Motor neuron (in vitro differentiated cells): Measurements from ENCODE around the gene PKN1. TPM values are rescaled to one million over a fixed set of nuclear protein-coding genes. Genes with fewer than 3 reads are reported as not detected.
A peak's percentile ranks its signal among the peaks of the same experiment; 100 is the strongest.
"Not testable (repeated sequence)": the region's sequence is repeated elsewhere in the genome, so short reads cannot be mapped to it uniquely, and the experiment has no call there.

Source experiments
- ATAC-seq, 8 experiments: fragments of 200-7000 bp; cut with Tn5 transposase; replicated peaks in 6 of 8; 2 replicates each; pipeline ENCODE4 v1.8.0; 2021; ENCODE audit warnings: mild to moderate bottlenecking in 8 of 8, moderate library complexity in 8 of 8
- H3K27ac ChIP-seq, 2 donors: fragments of 250-450 bp; sonication (Bioruptor Pico); 2 replicates each; pipeline ENCODE4 v1.9.0; 2021; ENCODE audit warnings: antibody characterized with exemption in 2 of 2, mild to moderate bottlenecking in 2 of 2, moderate library complexity in 1 of 2
- H3K4me1 ChIP-seq, 2 donors: fragments of 250-450 bp; sonication (Bioruptor Pico); replicated peaks in 1 of 2; 2 replicates each; pipeline ENCODE4 v1.6.1; 2021; ENCODE audit warnings: antibody characterized with exemption in 2 of 2, mild to moderate bottlenecking in 2 of 2, moderate library complexity in 1 of 2
- H3K4me3 ChIP-seq, 5 donors: fragments of 250-450 bp; sonication (Bioruptor Pico); 2 replicates each; pipeline ENCODE4 v1.9.0; 2021; ENCODE audit warnings: antibody characterized with exemption in 5 of 5, mild to moderate bottlenecking in 5 of 5, moderate library complexity in 4 of 5
- WGBS, 10 experiments: fragments of 450-650 bp; shearing (Covaris generic); methylation state at CpG; one replicate each; pipeline ENCODE4 v1.0.0; 2022; 5-methylcytosine and 5-hydroxymethylcytosine counted together
- in situ Hi-C, 9 experiments: fragments of 400-800 bp; cut with MboI; loops; one replicate each; pipeline ENCODE4 v1.15.0; 2021; ENCODE audit warnings: low sequenced_read_pairs in 9 of 9, low pct_unique_long_range_greater_than_20kb in 2 of 9; ENCODE audit not compliant: unreplicated experiment in 9 of 9
- total RNA-seq, 8 experiments: library from RNA; unstranded; fragments of 300-600 nt; gene quantifications; 2 replicates each; pipeline versions ENCODE4 v1.2.3 to v1.2.4, GENCODE V29; 2022

PKN1 gene
- total RNA-seq, 8 experiments from 2014 or later: 37.6 to 69.3 (median 56.0) TPM

DNA sequence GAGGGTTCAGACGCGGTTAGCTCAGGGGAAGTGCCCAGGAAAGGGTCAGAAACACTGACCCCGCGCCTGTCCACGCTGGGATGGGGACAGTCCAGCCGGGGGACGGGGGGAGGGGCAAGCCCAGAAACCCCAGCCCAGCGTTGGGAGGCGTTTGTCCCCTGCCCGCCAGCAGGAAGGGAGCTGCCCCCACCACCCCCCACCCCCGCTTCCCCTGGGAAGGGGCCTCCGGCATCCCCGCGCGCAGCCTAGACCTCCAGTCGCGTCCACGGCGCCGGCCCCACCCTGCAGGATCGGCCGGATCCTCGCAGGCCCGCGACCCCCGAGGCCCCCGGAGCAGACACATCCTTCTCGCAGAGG is 62.5 kb downstream of the PKN1 start:
- WGBS, 10 experiments: 0% methylated on average over 1 of the region's 28 CpGs; no CpG with 5 or more reads in 9 of the 10 experiments
- Histone ChIP-seq H3K4me1 (peaks cover 5 to 11% of the 10 kb centered on the region in 2 donors), H3K4me3 (peak overlapping the region; percentile 43 to 68 (median 56)), H3K27ac (peak overlapping the region in 1 of 2 donors; percentile 16)
- peak in 2 of 8 experiments; percentile 0 to 1 for ATAC-seq
- in situ Hi-C loops: no loop called here

DNA sequence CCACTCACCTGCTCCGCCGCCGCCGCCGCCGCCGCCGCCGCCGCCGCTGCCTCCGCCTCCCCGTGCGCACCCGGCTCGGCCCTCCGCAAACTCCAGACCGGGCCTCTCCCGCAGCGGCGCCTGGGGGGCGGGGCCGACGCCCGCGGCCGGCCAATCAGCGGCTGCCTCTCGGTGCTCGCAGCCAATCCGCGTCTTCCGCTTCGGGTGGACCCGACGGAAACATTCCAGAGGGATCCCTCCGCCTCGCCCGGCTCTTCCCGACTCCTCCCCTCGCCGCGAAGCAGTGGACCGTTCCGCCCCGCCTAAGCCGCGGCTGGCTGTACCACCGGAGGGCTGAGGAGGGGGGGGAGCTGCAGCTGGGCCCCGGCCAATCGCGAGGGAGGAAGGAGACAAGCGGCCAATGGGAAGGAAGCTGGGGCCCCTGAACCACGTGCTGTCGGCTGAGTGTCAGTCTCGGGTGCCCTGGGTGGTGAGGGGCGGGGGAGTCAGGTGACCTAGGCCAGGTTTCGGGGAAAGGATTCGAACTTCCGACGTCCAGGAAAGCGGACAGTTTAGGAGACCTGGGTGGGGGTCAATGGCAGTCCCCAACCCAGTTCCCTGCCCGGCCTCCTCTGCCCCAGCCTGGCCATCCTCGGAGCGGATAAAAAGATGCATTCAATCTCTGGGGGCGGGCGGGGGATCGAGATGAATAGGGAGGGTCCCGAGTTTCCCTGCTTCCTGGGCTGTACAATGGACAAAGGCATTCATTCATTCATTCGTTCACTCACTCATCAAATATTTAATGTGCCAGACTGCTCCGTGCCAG is 63.1 kb downstream of the PKN1 start, which contains the start of gene GIPC1:
Gene GIPC1 (minus strand): TSS at position 99 of the 805 bp plus-strand sequence. CDS start 13,151 bp downstream, outside the sequence.
- peaks cover 5 to 11% of the 10 kb centered on the region in 2 donors for H3K4me1 ChIP-seq
- H3K27ac ChIP-seq: peak within 1 kb of the TSS in 1 of 2 donors; percentile 16
- peak; percentile 90 to 96 (median 94) for ATAC-seq
- H3K4me3 ChIP-seq: peak within 1 kb of the TSS; percentile 43 to 68 (median 56)
- in situ Hi-C loops: no loop called here
- 0 to 80% (median 27%) methylated on average over 1 to 9 of the region's 71 CpGs; no CpG with 5 or more reads in 3 of the 10 experiments for WGBS, 10 experiments

DNA sequence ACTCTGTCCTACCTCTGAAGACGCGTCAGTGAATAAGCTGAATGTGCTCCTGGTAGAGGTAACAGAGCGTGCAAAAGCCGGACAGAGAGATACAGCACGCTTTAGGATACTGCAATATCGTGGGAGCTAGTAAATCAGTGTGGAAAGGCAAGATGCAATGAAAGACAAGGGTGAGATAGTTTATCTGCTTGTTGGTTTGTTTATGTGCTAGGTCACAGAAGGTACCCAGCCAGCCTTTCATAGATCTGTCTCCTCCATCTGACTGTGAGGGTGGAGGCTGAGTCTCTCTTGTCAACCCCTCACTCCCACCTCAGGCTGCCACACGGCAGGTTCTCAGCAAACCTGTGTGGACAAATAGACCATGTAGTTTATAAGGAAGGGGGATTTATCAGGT is 63.7 kb downstream of the PKN1 start:
- peak in 1 of 8 experiments; percentile 1 for ATAC-seq
- peak overlapping the region in 4 of 5 donors; percentile 30 to 68 (median 57) for H3K4me3 ChIP-seq
- peaks cover 5 to 11% of the 10 kb centered on the region in 2 donors for H3K4me1 ChIP-seq
- in situ Hi-C loops: no loop called here
- H3K27ac ChIP-seq: no peak overlapping the region
- 0 to 100% (median 20%) methylated on average over 1 to 6 of the region's 7 CpGs; no CpG with 5 or more reads in 3 of the 10 experiments for WGBS, 10 experiments

DNA sequence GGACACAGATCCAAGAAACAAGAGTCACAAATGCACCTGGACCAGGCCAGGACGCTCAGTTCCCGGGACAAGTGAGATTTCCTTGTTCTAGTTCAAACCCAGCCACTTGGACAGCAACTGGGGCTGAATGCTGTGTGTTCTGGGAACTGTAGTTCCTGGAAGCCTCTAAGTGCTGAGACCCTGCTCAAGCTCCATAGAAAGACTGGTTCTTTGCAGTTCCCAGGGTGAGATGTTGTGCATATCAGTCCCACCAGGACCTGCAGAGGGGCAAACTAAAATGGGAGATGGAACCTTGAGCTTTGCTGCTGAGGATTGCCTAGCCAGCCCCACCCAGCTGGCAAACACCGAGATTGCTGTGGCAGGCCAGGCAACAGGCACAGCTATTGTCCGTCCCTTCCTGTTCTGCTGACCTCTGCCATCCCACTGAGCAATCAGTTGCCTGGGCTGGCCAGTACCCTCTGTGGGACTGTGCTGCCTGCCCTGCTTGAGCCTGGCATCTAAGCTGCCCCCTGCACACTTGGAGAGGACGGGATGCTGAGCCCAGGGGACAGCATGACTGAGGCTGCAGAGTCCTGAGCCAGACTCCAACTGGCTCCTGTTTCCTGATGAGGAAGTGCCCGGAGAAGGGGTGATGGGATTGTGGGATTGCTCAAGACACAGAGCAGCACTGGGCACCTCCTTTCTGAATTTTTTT is 64.3 kb downstream of the PKN1 start:
- in situ Hi-C loops: no loop called here
- WGBS, 10 experiments: 34 to 100% (median 69%) methylated on average over 1 to 6 of the region's 6 CpGs; no CpG with 5 or more reads in 1 of the 10 experiments
- H3K4me1 ChIP-seq: peaks cover 5 to 11% of the 10 kb centered on the region in 2 donors
- no peak overlapping the region for H3K4me3 ChIP-seq
- no peak overlapping the region for H3K27ac ChIP-seq
- ATAC-seq: no peak

- 45 to 93% (median 79%) methylated on average over 1 to 11 of the region's 11 CpGs; no CpG with 5 or more reads in 2 of the 10 experiments for WGBS, 10 experiments
Measured at GRCh38 chr19:14502334-14503092, 69.4 kb downstream of the PKN1 start.

DNA sequence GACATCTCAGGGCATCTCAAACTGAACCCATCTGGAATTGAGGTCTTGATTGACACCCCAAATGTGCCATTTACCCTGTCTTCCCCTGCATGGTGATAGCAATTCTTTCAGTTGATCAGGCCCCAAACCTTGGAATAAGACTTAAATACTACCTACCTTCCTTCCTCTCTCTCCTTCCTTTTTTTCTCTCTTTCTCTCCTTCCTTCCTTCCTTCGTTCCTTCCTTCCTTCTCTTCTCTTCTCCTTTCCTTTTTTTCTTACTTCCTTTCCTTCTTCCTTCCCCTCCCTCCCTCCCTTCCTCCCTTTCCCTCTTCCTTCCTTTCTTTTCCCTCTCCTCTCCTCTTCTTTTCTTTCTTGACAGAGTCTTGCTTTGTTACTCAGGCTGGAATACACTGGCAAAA is 70.2 kb downstream of the PKN1 start:
- in situ Hi-C loops: no loop called here
- Histone ChIP-seq H3K27ac (no peak overlapping the region), H3K4me1 (peaks cover 0 to 9% of the 10 kb centered on the region in 2 donors), H3K4me3 (no peak overlapping the region)
- ATAC-seq: no peak
- 47 to 87% (median 60%) methylated on average over 1 of the region's 1 CpG; no CpG with 5 or more reads in 3 of the 10 experiments for WGBS, 10 experiments

More at GRCh38 chr19:14502334-14503092, 69.4 kb downstream of the PKN1 start:
- no peak for ATAC-seq
- in situ Hi-C loops: no loop called here
- no peak overlapping the region for H3K27ac ChIP-seq
- H3K4me1 ChIP-seq: peaks cover 0 to under 1% of the 10 kb centered on the region in 2 donors
- H3K4me3 ChIP-seq: no peak overlapping the region

DNA sequence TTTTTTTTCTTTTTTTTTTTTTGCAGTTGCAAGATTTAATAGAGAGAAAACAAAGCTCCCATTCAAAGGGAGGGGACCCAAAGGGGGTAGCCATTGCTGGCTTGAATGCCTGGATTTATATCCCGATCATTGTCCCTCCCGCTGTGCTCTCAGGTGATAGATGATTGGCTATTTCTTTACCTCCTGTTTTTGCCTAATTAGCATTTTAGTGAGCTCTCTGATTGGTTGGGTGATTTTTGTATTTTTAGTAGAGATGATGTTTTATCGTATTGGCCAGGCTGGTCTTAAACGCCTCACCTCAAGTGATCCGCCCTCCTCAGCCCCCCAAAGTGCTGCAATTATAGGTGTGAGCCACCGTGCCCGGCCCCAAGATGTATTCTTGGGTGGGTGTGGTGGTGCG is 71.5 kb downstream of the PKN1 start:
- ATAC-seq, in situ Hi-C loops, H3K4me3 ChIP-seq, H3K27ac ChIP-seq: not testable (repeated sequence)
- H3K4me1 ChIP-seq: peaks cover 0 to 15% of the 10 kb centered on the region in 2 donors
- 80 to 100% (median 85%) methylated on average over 1 to 5 of the region's 8 CpGs; no CpG with 5 or more reads in 5 of the 10 experiments for WGBS, 10 experiments

DNA sequence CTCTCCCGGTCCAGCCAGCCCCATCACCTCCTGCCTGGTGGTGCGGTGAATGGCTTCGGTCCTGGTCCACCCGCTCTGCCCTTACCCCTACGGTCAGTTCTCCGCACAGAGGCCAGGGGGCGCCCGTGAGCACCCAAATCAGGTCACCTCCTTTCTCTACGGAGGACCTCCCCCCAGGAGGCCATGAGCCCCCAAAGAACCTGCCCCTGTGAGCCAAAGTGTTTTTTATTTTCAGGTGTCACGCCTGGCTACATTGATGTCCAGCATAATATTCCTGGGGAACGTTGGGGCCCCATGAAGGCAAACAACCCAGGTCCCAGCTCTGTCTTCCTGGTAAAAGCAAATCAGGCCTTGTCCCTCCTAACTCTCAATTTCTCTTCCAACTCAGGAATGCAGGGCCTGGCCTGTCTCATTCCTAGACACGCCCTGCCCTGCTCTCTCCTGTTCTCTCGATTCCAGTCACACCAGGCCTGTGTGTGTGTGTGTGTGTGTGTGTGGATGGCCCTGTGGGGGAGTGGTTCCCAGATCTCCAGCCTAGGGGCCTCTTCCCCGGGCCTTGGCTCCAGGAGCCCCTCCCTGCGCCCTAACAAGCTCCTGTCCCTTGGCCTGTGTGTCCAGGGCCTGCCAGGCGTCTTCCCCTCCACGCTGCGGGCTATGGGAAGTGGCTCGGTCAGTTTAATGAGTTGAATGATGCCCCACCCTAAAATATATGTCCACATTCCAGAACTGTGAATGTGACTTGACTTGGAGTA is 72.6 kb downstream of the PKN1 start:
- Histone ChIP-seq H3K4me3 (no peak overlapping the region), H3K27ac (no peak overlapping the region), H3K4me1 (peaks cover 2 to 24% of the 10 kb centered on the region in 2 donors)
- in situ Hi-C loops: no loop called here
- 18 to 88% (median 57%) methylated on average over 1 to 7 of the region's 19 CpGs; no CpG with 5 or more reads in 5 of the 10 experiments for WGBS, 10 experiments
- peak; percentile 38 to 75 (median 60) for ATAC-seq

DNA sequence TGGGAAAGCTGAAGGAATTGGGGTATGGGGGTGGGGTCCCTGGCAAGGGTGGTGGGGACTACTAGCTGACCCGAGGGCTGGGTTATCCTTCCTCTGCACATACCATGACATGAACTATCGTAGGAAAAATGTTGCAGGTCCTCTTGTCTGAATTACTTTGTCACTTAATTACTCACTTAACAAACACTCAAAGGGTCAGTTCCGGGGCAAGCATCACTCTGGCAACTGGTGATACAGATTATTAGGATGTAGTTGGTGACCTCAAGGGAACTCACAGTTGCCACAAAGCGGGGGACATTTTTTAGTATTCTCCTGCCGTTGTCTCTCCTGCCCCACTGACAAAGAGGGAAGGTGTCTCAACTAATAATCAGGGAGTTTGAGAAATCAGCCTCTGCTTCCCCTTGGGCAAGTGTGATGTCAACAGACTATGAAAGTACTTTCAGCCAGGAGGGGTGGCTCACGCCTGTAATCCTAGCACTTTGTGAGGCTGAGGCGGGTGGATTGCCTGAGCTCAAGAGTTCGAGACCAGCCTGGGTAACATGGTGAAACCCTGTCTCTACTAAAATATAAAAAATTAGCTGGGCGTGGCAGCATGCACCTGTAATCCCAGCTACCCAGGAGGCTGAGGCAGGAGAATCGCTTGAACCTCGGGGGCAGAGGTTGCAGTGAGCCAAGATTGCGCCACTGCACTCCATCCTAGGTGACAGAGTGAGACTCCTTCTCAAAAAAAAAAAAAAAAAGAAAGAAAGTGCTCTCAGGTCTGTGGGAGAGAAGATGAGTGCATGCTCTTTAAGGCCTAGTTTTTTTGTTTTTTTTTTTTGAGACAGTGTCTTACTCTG is 74.8 kb downstream of the PKN1 start:
- in situ Hi-C loops: no loop called here

DNA sequence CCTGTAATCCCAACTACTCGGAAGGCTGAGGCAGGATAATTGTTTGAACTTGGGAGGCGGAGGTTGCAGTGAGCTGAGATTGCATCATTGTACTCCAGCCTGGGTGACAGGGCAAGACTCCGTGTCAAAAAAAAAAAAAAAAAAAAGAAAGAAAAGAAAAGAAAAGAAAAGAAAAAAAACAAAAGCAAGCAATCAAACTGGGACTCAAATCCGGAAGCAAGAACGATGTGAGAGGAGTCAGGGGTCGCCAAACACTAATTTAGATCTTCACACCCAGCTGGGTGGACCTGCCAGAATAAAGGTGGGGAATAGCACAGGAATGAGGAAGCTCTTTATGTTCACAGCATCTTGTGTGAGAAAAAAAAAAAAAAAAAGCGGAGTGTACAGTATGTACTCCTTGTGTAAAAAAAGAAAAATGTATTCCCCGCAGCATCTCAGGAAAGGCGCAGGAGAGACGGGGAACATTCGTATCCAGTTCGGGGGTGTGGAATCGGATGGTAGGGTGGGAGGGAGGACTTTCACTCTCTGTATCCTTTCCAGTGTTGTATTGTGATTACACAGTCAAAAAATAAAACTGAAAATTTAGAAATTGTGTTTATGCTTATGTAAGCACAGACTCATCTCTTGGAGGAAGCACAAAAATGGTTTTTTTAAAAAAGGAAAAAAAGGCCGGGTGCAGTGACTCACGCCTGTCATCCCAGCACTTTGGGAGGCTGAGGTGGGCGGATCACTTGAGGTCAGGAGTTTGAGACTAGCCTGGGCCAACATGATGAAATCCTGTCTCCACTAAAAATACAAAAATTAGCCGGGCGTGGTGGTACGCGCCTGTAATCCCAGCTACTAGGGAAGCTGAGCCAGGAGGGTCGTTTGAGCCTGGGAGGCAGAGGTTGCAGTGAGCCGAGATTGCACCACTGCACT is 77.5 kb downstream of the PKN1 start:
- WGBS, 10 experiments: 6 to 81% (median 49%) methylated on average over 5 to 19 of the region's 22 CpGs
- Histone ChIP-seq H3K27ac (peak overlapping the region in 1 of 2 donors; percentile 21), H3K4me3 (no peak overlapping the region), H3K4me1 (peaks cover 2 to 31% of the 10 kb centered on the region in 2 donors)
- in situ Hi-C loops: no loop called here
- ATAC-seq: peak in 5 of 8 experiments; percentile 8 to 38 (median 24)

More for the DNA sequence above, 74.8 kb downstream of the PKN1 start:
- peak in 3 of 8 experiments; percentile 4 to 13 (median 8) for ATAC-seq
- Histone ChIP-seq H3K27ac (no peak overlapping the region), H3K4me3 (no peak overlapping the region), H3K4me1 (peaks cover 2 to 31% of the 10 kb centered on the region in 2 donors)
- 50 to 80% (median 67%) methylated on average over 1 to 4 of the region's 12 CpGs; no CpG with 5 or more reads in 5 of the 10 experiments for WGBS, 10 experiments
